Peyer's patch (tissue), 4 donors: ENCODE data around the gene ITK.

Experiments used
- CTCF ChIP-seq, 6 experiments: fragments of 450-650 bp in 4 of 6; fragments of 200-600 bp in 2 of 6; sonication (generic) in 1 of 6; IDR thresholded peaks; one replicate each; pipeline ENCODE4 v1.5.1; 2017 to 2019; ENCODE audit warnings: antibody characterized with exemption in 6 of 6, mild to moderate bottlenecking in 3 of 6, moderate library complexity in 1 of 6
- POLR2A ChIP-seq, 2 donors: fragments of 450-650 bp; IDR thresholded peaks; one replicate each; pipeline ENCODE4 v1.5.1; 2017; ENCODE audit warnings: antibody characterized with exemption in 2 of 2, mild to moderate bottlenecking in 2 of 2, moderate library complexity in 2 of 2

- TF ChIP-seq CTCF (IDR thresholded peaks at IDR 0.05): no peak
- no peak for TF ChIP-seq POLR2A (IDR thresholded peaks at IDR 0.05)
These were observed 17.8 kb downstream of the ITK start for GRCh38 chr5:157198277-157198986.
